ENCODE results near the gene LNX2. TPM values are rescaled to one million over a fixed set of nuclear protein-coding genes. Genes with fewer than 3 reads are reported as not detected.

Gene LNX2
- total and polyA plus RNA-seq, 2 donors from 2014 or later = 5.6 to 13.8 TPM

- Histone ChIP-seq H3K9me3 (ENCODE audit: control insufficient read depth in 2 of 3, insufficient read depth in 1 of 3, low read length in 3 of 3) (no peaks in the 10 kb centered on the region), H3K36me3 (ENCODE audit: control insufficient read depth in 2 of 3, insufficient read depth in 3 of 3, low read length in 3 of 3) (peaks cover 0 to 4% (median under 1%) of the 10 kb centered on the region in 3 donors), H3K9ac (ENCODE audit: low read length in 3 of 3) (peak overlapping the region; percentile 59 to 88 (median 75)), H3K4me1 (ENCODE audit: control insufficient read depth in 2 of 3, insufficient read depth in 2 of 3, low read depth in 1 of 3, low read length in 3 of 3) (peaks cover 0 to 17% (median 12%) of the 10 kb centered on the region in 3 donors), H3K4me3 (ENCODE audit: low read length in 3 of 3) (peak overlapping the region; percentile 69 to 90 (median 85)), H3K27me3 (ENCODE audit: control insufficient read depth, insufficient read depth, low read length) (no peaks in the 10 kb centered on the region), H3K27ac (ENCODE audit: low read depth in 2 of 2, low read length in 2 of 2) (peak overlapping the region; percentile 85 to 89)
- peak; percentile 18 for TF ChIP-seq CTCF (IDR thresholded peaks at IDR 0.05; ENCODE audit: borderline replicate concordance, extremely low read depth, insufficient read depth)
- intact Hi-C loops (cut with DNase I) = no loop called here
- no peak for FAIRE-seq
- DNase-seq = peak in 4 of 5 donors; percentile 64 to 88 (median 68)
Measured at GRCh38 chr13:27619728-27620376, 477 bp downstream of the LNX2 start.

GRCh38 chr13:27619093-27619727 is 1.1 kb downstream of the LNX2 start:
- peak in 1 of 5 donors; percentile 28 for DNase-seq
- peak overlapping the region in 1 of 2 donors; percentile 85 for H3K27ac ChIP-seq (ENCODE audit: low read depth in 2 of 2, low read length in 2 of 2)
- intact Hi-C loops (cut with DNase I) = no loop called here
- TF ChIP-seq CTCF (IDR thresholded peaks at IDR 0.05; ENCODE audit: borderline replicate concordance, extremely low read depth, insufficient read depth) = no peak
- H3K4me3 ChIP-seq (ENCODE audit: low read length in 3 of 3) = peak overlapping the region; percentile 69 to 90 (median 85)
- H3K36me3 ChIP-seq (ENCODE audit: control insufficient read depth in 2 of 3, insufficient read depth in 3 of 3, low read length in 3 of 3) = peaks cover 0 to 4% (median 0%) of the 10 kb centered on the region in 3 donors
- H3K9me3 ChIP-seq (ENCODE audit: control insufficient read depth in 2 of 3, insufficient read depth in 1 of 3, low read length in 3 of 3) = no peaks in the 10 kb centered on the region
- H3K27me3 ChIP-seq (ENCODE audit: control insufficient read depth, insufficient read depth, low read length) = no peaks in the 10 kb centered on the region
- no peak for FAIRE-seq
- H3K4me1 ChIP-seq (ENCODE audit: control insufficient read depth in 2 of 3, insufficient read depth in 2 of 3, low read depth in 1 of 3, low read length in 3 of 3) = peaks cover 0 to 17% (median 11%) of the 10 kb centered on the region in 3 donors
- peak overlapping the region; percentile 59 to 88 (median 75) for H3K9ac ChIP-seq (ENCODE audit: low read length in 3 of 3)

- no peak for TF ChIP-seq CTCF (IDR thresholded peaks at IDR 0.05; ENCODE audit: borderline replicate concordance, extremely low read depth, insufficient read depth)
- Histone ChIP-seq H3K4me3 (ENCODE audit: low read length in 3 of 3) (peak overlapping the region in 1 of 3 donors; percentile 69), H3K27ac (ENCODE audit: low read depth in 2 of 2, low read length in 2 of 2) (no peak overlapping the region), H3K4me1 (ENCODE audit: control insufficient read depth in 2 of 3, insufficient read depth in 2 of 3, low read depth in 1 of 3, low read length in 3 of 3) (peaks cover 0 to 17% (median 5%) of the 10 kb centered on the region in 3 donors), H3K9ac (ENCODE audit: low read length in 3 of 3) (no peak overlapping the region), H3K27me3 (ENCODE audit: control insufficient read depth, insufficient read depth, low read length) (no peaks in the 10 kb centered on the region), H3K36me3 (ENCODE audit: control insufficient read depth in 2 of 3, insufficient read depth in 3 of 3, low read length in 3 of 3) (peaks cover 0 to under 1% (median 0%) of the 10 kb centered on the region in 3 donors), H3K9me3 (ENCODE audit: control insufficient read depth in 2 of 3, insufficient read depth in 1 of 3, low read length in 3 of 3) (no peaks in the 10 kb centered on the region)
- DNase-seq = no peak
- intact Hi-C loops (cut with DNase I) = no loop called here
- no peak for FAIRE-seq
Measured at GRCh38 chr13:27617881-27618321, 2.4 kb downstream of the LNX2 start.

Data from kidney (tissue), 14 donors.